Kidney glomerular epithelial cell (primary cell): ENCODE measurements around the gene MZB1.
A peak's percentile ranks its signal among the peaks of the same experiment; 100 is the strongest.
"Not testable (repeated sequence)": the region's sequence is repeated elsewhere in the genome, so short reads cannot be mapped to it uniquely, and the experiment has no call there.

Experiments used
- DNase-seq: peaks from one replicate; lab custom pipeline; 2025; lab: John Stamatoyannopoulos, UW

MZB1 gene

DNA sequence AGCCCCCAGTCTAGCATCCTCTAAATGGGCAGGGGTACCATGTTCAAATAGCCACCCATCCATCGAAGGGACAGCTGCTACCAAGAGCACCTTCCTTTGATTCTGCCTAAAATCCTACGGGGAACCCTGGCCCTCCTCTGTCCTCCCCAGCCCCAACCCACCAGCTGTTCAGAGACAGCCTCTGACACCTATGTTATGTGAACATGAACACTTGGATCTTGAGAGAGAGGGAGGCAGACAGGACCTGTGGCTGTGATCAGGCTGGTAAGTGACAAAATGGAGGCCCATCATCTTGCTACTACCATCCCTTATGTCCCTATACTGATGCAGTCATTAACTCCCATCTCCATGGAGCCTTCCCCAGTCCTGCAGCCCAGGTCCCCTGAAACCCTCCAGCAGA, 14.8 kb downstream of the MZB1 start:
- DNase-seq, result no peak

GRCh38 chr5:139371482-139372435, 18.0 kb downstream of the MZB1 start:
- no peak for DNase-seq

DNA sequence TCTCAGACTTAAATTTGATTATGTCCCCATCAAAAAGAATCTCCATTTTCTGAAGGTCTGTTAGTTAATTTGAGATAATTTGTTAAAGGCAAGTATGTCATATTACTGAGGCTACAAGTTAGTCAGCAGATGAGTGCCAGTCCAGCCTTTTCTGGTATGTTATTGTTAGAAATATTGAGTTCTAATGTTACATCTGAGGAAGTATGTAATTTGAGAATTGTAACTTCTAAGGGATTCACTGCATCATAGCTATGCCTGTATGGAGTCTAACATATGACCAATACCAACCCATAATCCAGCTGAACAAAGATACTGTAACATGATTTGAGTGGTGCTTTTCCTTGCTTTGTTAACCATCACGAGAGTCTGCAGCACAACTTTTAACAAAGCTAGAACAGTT, 20.5 kb downstream of the MZB1 start:
- no peak for DNase-seq

- no peak for DNase-seq
Observed at GRCh38 chr5:139368613-139369012, 21.1 kb downstream of the MZB1 start.

GRCh38 chr5:139364466-139364865, 25.2 kb downstream of the MZB1 start:
- no peak for DNase-seq

GRCh38 chr5:139363937-139364336, 25.8 kb downstream of the MZB1 start:
- no peak for DNase-seq

- no peak for DNase-seq
Observed at GRCh38 chr5:139361835-139362429, 27.8 kb downstream of the MZB1 start.

- DNase-seq, result no peak
Observed at GRCh38 chr5:139360384-139360783, 29.3 kb downstream of the MZB1 start.

DNA sequence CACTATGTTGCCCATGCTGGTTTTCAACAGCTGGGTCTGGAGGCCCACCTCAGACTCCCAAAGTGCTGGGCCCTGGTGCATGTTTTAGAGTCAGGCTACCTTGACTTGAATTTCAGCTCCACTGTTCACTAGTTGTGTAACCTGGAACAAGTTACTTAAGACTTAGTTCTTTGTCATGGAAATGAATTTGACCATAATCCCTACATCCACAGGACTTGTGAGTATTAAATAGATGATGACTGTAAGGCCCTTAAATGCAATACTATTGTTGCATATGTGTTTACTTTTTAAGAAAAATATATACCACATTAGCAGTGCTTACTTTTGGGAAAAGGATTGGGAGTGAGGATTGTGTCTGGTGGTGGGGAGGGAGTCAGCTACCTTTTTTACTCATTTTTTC, 31.6 kb downstream of the MZB1 start:
- no peak for DNase-seq

DNA sequence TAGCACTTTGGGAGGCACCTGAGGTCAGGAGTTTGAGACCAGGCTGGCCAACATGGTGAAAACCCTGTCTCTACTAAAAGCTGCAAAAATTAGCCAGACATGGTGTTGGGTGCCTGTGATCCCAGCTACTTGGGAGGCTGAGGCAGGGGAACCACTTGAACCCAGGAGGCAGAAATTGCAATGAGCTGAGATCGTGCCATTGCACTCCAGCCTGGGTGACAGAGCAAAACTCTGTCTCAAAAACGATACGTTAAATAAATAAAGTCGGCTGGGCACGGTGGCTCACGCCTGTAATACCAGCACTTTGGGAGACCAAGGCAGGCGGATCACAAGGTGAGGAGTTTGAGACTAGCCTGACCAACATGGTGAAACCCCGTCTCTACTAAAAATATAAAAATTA, 33.8 kb downstream of the MZB1 start:
- DNase-seq, result not testable (repeated sequence)

- DNase-seq, result no peak
Observed at GRCh38 chr5:139354186-139354585, 35.5 kb downstream of the MZB1 start.

DNA sequence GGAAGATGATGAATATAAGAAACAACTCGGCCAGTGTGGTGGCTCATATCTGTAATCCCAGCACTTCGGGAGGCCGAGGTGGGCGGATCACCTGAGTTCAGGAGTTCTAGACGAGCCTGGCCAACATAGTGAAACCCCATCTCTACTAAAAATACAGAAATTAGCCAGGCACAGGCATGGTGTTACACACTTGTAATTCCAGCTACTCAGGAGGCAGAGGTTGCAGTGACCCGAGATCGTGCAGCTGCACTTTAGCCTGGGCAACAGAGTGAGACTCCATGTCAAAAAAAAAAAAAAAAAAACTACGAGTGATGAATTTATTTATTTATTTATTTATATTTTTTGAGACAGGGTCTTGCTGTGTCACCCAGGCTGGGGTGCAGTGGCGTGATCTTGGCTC, 41.9 kb downstream of the MZB1 start:
- DNase-seq, result not testable (repeated sequence)

GRCh38 chr5:139345442-139345841, 44.3 kb downstream of the MZB1 start:
- not testable (repeated sequence) for DNase-seq

DNA sequence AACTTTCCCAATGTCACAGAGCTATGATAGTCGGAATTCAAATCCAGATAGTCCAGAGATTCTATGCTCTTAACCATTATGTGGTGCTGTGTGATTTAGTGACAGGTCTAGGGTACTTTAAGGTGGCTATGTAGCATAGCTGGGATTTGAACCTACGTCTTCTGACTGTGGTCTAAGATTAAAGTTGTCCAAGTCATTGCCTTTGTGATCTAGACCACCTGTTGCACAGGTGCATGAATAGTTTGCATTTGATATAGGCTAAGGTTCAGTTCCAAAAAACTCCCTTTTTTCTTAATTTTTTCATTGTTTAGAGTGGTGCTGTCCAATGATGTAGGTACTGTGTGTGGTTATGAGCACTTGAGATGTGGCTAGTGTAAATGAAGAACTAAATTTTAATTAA, 45.5 kb downstream of the MZB1 start:
- no peak for DNase-seq

- no peak for DNase-seq
Observed at GRCh38 chr5:139343476-139343875, 46.2 kb downstream of the MZB1 start.

GRCh38 chr5:139342423-139342723, 47.3 kb downstream of the MZB1 start:
- DNase-seq, result no peak

DNA sequence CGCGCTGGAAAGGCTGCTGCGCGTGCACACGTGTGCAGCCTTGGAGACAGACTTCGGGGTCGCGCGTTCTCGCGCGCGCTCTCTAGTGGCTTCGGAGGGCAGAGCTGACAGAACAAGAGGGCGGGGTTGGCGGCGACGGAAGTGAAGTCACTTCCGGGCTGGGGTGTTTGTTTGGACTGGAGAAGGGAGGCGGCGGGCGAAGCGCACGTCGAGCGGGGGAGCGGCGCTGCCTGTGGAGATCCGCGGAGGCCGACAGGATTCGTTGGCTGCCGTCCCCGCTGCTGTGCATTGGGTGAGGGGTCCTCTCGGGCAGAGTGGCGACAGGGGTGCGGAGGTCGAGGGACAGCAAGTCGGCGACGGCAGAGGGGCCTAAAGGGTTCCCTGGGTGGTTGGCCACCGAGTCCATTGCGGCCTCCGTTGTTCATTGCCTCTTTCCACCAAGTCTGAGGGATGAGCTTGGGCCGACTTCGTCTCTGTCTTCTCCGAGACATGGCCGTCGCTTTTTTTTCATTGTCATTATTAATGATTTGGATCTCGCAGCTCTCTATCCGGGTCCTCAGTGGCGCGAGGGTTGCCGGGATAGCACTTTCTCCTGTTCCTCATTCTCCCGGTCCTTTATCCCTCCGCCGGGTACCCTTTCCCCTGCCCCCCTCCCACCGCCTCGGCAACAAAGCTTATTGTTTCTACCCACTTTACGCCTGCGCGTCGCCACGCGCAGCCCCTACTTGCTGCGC, 47.9 kb downstream of the MZB1 start, which contains the start of gene PAIP2:
PAIP2 (plus strand) TSS at position 166 of the 734 bp plus-strand sequence. CDS start 21,931 bp downstream, outside the sequence.
- DNase-seq, result peak; percentile 94

DNA sequence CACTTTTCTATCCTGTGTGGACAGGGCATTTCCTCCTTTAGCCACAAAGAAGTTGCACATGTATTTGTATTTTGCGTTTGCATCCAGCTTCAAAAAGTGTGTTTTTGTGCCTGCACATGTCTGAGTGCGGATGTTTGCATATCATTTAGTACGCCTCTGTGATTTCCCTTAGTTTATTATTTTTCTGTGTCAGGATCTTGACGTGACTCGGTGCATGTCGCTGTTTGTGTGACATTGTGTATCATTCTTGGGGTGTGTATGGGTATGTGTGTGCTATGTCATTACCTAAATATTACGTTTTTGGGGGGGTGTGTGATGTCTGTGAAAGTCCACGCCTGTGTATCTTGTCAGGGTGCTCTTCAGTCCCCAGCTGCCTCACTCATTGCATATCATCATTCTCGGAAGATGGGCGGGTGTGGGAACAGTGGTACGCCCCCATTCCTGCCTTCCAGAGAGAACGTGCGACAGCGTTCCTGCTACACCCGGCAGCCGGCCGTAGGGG, 48.5 kb downstream of the MZB1 start:
- DNase-seq, result no peak

DNA sequence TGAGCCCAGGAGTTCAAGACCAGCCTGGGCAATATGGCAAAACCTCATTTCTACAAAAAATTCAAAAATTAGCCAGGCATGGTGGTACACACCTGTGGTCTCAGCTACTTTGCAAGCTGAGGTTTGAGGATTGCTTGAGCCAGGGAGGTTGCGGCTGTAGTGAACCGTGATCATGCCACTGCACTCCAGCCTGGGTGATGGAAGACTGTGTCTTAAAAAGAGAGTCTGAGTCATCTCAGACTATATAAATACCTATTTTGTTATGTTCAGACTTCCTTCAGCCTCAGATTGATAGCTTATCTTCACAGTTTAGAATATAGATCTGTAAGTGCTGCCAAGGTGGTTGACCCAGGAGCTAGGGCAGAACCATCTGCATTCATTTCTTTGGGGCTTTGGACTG, 49.7 kb downstream of the MZB1 start:
- DNase-seq, result no peak
